ELR (cell line): ENCODE measurements around the gene MSI2.

Source experiments
- DNase-seq: peaks from one replicate; pipeline ENCODE4 v3.0.0-alpha.2; 2015; ENCODE audit warnings: low read depth

Gene MSI2

GRCh38 chr17:57461082-57461481 lies 204.8 kb downstream of the MSI2 start:
- peak; percentile 71 for DNase-seq

GRCh38 chr17:57462007-57462579 lies 205.8 kb downstream of the MSI2 start:
- no peak for DNase-seq

GRCh38 chr17:57463103-57463885 lies 207.0 kb downstream of the MSI2 start:
- peak; percentile 95 for DNase-seq

GRCh38 chr17:57464191-57464864 lies 208.0 kb downstream of the MSI2 start:
- DNase-seq, result no peak

GRCh38 chr17:57465610-57466009 lies 209.3 kb downstream of the MSI2 start:
- DNase-seq, result no peak

- no peak for DNase-seq
These were observed 209.7 kb downstream of the MSI2 start for GRCh38 chr17:57466017-57466471.

- no peak for DNase-seq
These were observed 210.2 kb downstream of the MSI2 start for GRCh38 chr17:57466521-57466920.

GRCh38 chr17:57467226-57467625 lies 210.9 kb downstream of the MSI2 start:
- DNase-seq, result no peak

- DNase-seq, result no peak
These were observed 211.5 kb downstream of the MSI2 start for GRCh38 chr17:57467801-57468200.

- DNase-seq, result no peak
These were observed 212.8 kb downstream of the MSI2 start for GRCh38 chr17:57468932-57469775.

GRCh38 chr17:57470906-57471305 lies 214.6 kb downstream of the MSI2 start:
- DNase-seq, result no peak

- DNase-seq, result no peak
These were observed 215.6 kb downstream of the MSI2 start for GRCh38 chr17:57471868-57472368.

GRCh38 chr17:57475796-57476195 lies 219.5 kb downstream of the MSI2 start:
- DNase-seq, result no peak

GRCh38 chr17:57477522-57478362 lies 221.4 kb downstream of the MSI2 start:
- no peak for DNase-seq

GRCh38 chr17:57478478-57479250 lies 222.3 kb downstream of the MSI2 start:
- no peak for DNase-seq

GRCh38 chr17:57480438-57481196 lies 224.3 kb downstream of the MSI2 start:
- DNase-seq, result peak; percentile 97

- DNase-seq, result peak; percentile 98
These were observed 225.6 kb downstream of the MSI2 start for GRCh38 chr17:57481910-57482391.

- no peak for DNase-seq
These were observed 226.3 kb downstream of the MSI2 start for GRCh38 chr17:57482657-57483056.

- no peak for DNase-seq
These were observed 227.9 kb downstream of the MSI2 start for GRCh38 chr17:57484081-57484666.
